ENCODE results near the gene TNFAIP8. TPM values are rescaled to one million over a fixed set of nuclear protein-coding genes. Genes with fewer than 3 reads are reported as not detected.

TNFAIP8 gene
- total and polyA plus RNA-seq, 10 of the 15 experiments (the other 5 are each of a cell fraction or from before 2014, with no cell fraction given): 124 to 324 (median 177) TPM

DNA sequence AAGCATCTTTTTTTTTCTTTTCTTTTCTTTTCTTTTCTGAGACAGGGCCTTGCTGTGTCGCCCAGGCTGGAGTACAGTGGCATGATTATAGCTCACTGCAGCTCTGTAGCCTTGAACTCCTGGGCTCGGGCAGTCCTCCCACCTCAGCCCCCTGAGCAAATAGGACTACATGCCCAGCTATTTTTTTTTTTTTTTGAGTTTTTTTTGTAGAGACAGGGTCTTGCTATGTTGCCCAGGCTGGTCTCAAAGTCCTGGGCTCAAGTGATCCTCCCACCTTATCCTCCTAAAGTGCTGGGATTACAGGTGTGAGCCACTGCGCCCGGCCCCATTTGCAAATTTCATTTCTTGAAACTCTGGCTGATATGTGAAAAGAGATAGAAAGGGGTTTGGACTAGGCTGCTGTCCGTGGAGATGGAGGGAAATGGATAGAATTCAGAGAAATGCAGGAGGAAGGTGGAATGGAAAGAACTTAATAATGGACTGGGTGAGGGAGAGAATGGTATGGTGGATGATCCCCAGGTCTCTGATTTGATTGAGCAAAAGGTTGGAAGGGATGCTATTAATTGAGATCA lies 32.9 kb downstream of the TNFAIP8 start (continued):
- TF ChIP-seq BHLHE40 (IDR thresholded peaks at IDR 0.05; ENCODE audit: borderline replicate concordance in 1 of 2, low read depth in 2 of 2, low read length in 1 of 2) (no peak), IKZF1 (conservative IDR thresholded peaks at IDR 0.05) (no peak), CHD1 (IDR thresholded peaks at IDR 0.05; ENCODE audit: low read depth, low read length) (no peak), IRF4 (IDR thresholded peaks at IDR 0.05; ENCODE audit: low read depth, low read length) (no peak), ZNF622 (IDR thresholded peaks at IDR 0.05) (no peak), FOS (IDR thresholded peaks at IDR 0.05; ENCODE audit: borderline replicate concordance, extremely low read depth, insufficient read length) (no peak)
- TF ChIP-seq, protein P1, sequence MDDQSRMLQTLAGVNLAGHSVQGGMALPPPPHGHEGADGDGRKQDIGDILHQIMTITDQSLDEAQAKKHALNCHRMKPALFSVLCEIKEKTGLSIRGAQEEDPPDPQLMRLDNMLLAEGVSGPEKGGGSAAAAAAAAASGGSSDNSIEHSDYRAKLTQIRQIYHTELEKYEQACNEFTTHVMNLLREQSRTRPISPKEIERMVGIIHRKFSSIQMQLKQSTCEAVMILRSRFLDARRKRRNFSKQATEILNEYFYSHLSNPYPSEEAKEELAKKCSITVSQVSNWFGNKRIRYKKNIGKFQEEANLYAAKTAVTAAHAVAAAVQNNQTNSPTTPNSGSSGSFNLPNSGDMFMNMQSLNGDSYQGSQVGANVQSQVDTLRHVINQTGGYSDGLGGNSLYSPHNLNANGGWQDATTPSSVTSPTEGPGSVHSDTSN (IDR thresholded peaks at IDR 0.05; ENCODE audit: insufficient replicate concordance, low read depth, low read length): no peak
- TF ChIP-seq, protein P2, sequence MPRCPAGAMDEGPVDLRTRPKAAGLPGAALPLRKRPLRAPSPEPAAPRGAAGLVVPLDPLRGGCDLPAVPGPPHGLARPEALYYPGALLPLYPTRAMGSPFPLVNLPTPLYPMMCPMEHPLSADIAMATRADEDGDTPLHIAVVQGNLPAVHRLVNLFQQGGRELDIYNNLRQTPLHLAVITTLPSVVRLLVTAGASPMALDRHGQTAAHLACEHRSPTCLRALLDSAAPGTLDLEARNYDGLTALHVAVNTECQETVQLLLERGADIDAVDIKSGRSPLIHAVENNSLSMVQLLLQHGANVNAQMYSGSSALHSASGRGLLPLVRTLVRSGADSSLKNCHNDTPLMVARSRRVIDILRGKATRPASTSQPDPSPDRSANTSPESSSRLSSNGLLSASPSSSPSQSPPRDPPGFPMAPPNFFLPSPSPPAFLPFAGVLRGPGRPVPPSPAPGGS (IDR thresholded peaks at IDR 0.05; ENCODE audit: borderline replicate concordance, insufficient read depth, low read depth, low read length, poor library complexity, severe bottlenecking): no peak
- TF ChIP-seq, protein P3, sequence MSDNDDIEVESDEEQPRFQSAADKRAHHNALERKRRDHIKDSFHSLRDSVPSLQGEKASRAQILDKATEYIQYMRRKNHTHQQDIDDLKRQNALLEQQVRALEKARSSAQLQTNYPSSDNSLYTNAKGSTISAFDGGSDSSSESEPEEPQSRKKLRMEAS (IDR thresholded peaks at IDR 0.05; ENCODE audit: low read depth, low read length): no peak
- TF ChIP-seq, protein P4, sequence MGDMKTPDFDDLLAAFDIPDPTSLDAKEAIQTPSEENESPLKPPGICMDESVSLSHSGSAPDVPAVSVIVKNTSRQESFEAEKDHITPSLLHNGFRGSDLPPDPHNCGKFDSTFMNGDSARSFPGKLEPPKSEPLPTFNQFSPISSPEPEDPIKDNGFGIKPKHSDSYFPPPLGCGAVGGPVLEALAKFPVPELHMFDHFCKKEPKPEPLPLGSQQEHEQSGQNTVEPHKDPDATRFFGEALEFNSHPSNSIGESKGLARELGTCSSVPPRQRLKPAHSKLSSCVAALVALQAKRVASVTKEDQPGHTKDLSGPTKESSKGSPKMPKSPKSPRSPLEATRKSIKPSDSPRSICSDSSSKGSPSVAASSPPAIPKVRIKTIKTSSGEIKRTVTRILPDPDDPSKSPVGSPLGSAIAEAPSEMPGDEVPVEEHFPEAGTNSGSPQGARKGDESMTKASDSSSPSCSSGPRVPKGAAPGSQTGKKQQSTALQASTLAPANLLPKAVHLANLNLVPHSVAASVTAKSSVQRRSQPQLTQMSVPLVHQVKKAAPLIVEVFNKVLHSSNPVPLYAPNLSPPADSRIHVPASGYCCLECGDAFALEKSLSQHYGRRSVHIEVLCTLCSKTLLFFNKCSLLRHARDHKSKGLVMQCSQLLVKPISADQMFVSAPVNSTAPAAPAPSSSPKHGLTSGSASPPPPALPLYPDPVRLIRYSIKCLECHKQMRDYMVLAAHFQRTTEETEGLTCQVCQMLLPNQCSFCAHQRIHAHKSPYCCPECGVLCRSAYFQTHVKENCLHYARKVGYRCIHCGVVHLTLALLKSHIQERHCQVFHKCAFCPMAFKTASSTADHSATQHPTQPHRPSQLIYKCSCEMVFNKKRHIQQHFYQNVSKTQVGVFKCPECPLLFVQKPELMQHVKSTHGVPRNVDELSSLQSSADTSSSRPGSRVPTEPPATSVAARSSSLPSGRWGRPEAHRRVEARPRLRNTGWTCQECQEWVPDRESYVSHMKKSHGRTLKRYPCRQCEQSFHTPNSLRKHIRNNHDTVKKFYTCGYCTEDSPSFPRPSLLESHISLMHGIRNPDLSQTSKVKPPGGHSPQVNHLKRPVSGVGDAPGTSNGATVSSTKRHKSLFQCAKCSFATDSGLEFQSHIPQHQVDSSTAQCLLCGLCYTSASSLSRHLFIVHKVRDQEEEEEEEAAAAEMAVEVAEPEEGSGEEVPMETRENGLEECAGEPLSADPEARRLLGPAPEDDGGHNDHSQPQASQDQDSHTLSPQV (IDR thresholded peaks at IDR 0.05): no peak

Data from GM12878 (cell line).